HG03045 (cell line): ENCODE data around the gene NCKAP5.

Experiments
- ATAC-seq: cut with Tn5 transposase; IDR thresholded peaks from one replicate; pipeline ENCODE4 v1.9.1; 2021; ENCODE audit warnings: mild to moderate bottlenecking, moderate library complexity; ENCODE audit not compliant: unreplicated experiment

The NCKAP5 gene

GRCh38 chr2:133124446-133124845 is 443.8 kb downstream of the NCKAP5 start:
- ATAC-seq: no peak

DNA sequence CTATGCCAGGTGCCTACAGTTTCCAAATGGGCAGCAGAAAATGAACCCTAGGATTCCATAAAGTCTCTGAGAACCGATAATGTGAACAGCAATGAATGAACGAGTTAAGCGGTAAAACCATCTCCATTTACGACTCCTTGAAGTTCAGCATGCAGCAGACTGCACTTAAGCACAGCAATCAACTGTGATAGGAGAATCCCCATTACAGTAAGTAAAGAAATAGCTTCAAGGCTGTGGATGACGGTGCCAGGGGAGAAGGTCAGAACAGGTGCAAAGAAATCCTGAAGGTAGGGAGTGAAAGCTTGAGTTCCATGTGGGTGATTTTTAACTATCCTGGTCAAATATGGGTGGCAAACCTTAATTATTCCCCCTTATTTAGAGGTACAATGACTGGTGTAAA is 444.4 kb downstream of the NCKAP5 start:
- no peak for ATAC-seq

DNA sequence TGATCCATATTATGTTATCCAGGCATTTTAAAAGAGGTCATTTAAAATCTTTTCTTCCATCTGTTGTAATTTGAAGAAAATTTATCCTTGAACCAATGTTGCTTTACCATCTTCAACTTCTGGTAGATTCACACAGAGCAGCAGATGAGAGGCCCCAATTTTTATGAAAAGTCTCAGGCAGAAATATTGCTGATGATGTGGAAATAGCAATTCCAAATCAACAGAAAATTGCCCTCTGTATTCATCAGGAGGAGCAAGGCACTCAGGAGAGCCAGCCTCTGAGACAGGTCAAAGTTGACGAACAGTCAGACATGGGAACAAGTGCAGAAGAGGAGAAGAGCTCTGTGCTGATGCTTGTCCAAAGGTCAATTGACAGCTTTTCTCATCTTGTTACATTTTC is 444.9 kb downstream of the NCKAP5 start:
- no peak for ATAC-seq

DNA sequence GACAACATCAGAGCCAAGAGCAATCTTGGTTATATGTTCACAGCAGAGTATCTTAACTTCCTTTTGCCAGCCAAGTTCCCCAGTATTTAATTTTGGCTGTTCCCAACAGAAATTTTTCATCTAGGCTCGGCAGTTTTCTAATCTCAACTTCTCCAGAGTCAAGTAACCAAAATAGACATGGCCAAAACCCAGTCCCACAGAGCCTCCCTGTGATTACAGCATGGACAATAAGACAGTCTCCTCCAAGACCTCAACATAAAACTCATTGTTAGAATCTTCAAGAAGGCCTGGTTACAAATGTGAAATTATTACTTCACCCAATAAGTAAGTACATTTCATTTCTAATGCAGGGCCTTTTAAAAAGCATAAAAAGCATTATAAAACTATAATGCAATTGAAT is 445.7 kb downstream of the NCKAP5 start:
- no peak for ATAC-seq

GRCh38 chr2:133120310-133120709 is 448.0 kb downstream of the NCKAP5 start:
- ATAC-seq: no peak

DNA sequence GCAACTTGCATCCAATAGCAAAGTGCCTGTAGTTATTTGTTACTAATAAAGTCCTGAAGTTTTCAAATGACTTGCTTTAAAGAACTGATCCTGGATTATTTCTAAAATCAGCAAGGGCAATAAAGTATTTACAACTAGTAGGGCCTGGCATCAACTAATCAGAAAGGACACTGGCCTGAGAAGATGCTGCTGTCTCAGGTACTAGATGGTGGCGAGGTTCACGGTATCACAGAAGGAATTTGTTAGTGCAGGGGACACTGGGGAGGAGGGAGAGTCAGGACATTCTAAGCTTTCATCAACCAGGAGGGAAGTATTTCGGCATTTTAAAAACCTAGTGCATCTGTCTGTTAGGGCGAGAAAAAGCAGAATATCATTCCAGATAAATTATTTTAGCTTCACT is 458.1 kb downstream of the NCKAP5 start:
- no peak for ATAC-seq

DNA sequence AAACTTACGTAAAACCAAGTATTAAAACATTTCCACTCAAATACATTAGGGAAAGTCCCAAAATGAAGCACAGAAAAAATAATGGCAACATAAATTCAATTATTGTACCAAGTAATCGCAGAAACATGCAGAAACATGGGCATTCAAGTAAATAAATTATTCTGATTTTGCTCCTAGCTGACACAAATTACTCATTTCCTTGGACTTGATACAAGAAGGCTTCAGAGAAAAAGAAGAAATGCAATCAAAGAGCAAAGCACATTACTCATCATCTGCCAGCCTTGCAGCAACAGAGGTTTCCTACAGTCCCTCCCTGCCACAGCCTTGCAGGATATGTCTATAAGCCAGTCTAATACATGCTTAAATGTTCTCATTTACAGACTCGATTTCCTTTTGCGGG is 458.5 kb downstream of the NCKAP5 start:
- ATAC-seq: no peak

DNA sequence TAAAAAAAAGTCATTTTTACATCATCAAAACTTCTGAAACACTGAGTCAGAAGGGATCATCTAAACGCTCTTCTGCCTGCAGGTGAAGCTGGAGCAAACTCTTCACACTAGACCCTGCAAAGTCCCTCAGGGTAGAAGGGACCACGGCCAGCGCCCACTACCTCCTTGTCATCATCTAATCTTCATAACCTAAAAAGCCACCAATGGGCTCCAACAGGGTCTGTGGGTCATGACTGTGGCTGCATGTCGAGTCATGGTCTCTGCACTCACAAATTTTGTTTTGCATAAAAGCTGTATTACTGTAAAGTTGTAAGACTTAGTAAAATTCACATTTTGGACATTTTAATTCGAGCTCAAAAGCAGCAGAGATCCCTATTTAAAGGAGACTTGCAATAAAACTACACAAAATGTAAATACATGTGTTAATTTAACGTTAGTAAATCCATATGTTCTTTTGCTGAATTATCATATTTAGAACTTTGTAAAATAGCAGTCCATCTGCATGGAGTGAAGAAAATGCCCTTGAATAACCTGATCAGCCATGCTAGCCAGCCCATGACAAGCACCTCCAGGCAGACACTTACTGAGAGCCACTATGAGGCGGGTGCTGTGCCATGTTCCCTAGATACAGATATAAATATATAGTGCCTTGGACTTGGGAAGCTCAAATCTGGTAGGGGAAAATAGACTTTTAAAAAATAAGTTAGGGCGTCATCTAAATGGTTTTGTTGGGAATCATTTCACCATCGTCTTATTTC is 461.0 kb downstream of the NCKAP5 start:
- ATAC-seq: no peak

GRCh38 chr2:133104871-133105270 is 463.4 kb downstream of the NCKAP5 start:
- no peak for ATAC-seq

DNA sequence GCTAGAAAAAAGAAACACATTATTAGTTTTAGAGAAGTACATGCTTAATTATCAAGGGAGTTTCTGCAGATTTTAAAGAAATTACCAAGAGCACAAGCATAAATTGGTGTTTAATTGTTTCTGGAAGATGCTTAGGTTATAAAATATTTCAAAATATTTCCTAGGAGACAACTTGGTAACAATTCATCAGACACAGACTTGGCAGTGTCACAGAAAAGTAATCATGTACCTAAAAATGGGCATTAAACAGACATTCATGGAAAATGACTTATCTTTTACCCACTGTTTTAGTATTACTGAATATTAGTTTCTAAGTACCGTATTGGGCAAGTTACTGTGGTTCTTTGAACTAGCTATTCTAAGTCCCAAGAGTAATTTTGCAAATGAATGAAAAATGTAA is 469.5 kb downstream of the NCKAP5 start:
- no peak for ATAC-seq

GRCh38 chr2:133097666-133098065 is 470.6 kb downstream of the NCKAP5 start:
- ATAC-seq: no peak

GRCh38 chr2:133092571-133092970 is 475.7 kb downstream of the NCKAP5 start:
- ATAC-seq: no peak

GRCh38 chr2:133090358-133090757 is 477.9 kb downstream of the NCKAP5 start:
- no peak for ATAC-seq

- no peak for ATAC-seq
These were observed 482.1 kb downstream of the NCKAP5 start for GRCh38 chr2:133086176-133086575.

DNA sequence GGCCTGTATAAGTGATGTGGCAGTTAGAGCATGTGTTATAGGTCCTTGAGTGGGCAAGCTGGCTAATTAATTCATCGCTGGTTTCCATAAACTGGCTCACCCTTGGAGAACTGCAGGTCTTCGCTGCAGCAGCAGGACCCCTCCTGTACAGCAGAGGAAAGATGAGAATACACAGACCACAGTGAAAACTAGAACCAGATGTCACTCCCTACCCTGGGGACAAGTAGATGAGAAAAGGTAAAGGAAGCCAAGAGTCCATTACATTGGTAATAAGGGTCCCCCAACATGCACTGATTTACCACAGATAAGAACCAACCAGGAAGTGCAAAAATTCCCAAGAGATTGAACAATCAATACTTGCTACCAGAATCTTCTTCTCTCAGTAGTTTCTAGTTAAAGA is 482.6 kb downstream of the NCKAP5 start:
- ATAC-seq: no peak

- no peak for ATAC-seq
These were observed 486.2 kb downstream of the NCKAP5 start for GRCh38 chr2:133082034-133082433.

DNA sequence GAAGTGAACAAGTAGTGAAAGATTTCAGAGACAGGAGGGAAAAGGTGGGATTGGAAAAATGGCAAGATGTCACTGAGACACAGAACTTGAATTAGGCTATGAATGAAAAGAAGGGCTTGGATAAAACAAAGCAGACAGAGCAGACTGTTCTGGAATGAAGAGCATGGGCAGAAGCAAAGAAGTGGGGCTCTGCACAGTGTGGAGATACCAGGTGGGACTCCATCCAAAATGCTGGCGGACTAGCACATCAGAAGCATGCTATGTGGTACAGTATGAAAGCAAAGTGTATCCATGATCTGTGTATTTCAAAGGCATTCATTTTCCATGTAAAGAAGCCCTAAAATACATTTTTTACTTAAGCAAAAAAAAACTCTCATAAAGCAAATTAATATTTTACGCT is 487.4 kb downstream of the NCKAP5 start:
- no peak for ATAC-seq

- ATAC-seq: no peak
These were observed 489.4 kb downstream of the NCKAP5 start for GRCh38 chr2:133078667-133079411.

DNA sequence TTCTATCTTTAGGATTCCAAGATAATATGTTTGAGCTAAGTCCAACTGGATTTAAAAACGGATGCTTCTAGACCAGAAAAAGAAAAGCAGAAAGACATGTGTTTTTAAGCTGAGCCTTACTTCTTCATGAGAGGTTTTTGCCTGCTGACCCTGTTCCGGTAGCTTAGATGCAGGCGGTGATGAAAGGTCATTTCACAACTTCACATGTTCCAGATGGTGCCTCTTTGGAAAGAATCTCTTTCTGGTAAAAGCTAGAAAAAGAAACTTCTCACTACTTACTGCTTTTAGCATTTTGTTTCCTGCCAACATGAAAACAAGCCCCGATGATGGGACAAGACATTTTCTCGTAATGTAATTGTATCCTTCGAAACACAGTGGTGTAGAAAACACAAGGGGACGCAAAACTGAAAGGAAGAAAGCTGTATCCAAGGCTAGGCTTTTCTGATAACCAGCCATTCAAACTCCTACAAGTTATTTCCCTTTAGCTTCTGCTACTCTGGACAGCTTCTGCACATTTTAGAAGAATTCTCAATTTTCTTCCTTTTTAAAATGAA is 490.9 kb downstream of the NCKAP5 start:
- no peak for ATAC-seq

GRCh38 chr2:133072837-133073694 is 495.2 kb downstream of the NCKAP5 start:
- no peak for ATAC-seq

GRCh38 chr2:133063775-133064174 is 504.5 kb downstream of the NCKAP5 start:
- ATAC-seq: no peak
